ENCODE measurements around the gene ACOT12.

Gene ACOT12

GRCh38 chr5:81400375-81400774 is 6.4 kb upstream of the ACOT12 start:
- no peak for DNase-seq (ENCODE audit: low spot score)

DNA sequence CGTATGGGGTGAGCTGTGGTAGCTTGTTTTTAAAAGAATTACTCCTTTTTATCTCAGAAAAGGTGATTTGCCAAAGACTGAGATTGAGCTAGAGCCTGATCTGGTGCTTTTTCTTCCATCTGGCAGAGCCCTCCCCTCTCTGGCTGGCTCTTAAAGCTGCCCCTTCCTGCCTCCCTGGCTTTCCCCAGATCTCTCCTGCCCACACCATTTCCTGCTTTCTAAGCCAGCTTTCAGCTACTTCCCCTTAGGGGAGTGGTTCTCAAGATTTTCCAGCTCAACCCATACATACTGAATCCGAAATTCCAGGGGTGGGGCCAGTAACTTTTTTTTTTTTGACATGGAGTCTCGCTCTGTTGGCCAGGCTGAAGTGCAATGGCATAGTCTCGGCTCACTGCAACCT is 4.8 kb upstream of the ACOT12 start:
- no peak for DNase-seq (ENCODE audit: low spot score)

DNA sequence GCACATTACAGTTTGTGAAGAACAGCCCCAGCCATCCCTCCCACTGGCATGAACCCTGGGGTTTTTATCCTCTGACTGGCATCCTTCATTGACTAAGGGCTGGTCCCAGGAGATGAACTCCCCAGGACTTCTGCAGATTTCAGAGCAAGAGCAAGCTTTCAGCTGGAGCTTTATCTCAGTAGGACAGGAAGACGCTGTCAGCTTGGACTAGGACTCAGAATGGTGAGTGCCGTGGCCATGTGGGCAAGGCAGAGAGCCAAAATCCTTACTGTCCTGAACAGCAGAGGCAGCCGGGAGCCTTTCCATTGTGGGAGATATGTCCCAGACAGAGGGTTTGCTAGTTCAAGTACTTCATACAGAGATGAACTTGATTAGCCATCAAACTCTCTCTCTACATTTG is 3.2 kb upstream of the ACOT12 start:
- DNase-seq (ENCODE audit: low spot score), result no peak

GRCh38 chr5:81395262-81395661 is 1.3 kb upstream of the ACOT12 start:
- no peak for DNase-seq (ENCODE audit: low spot score)

DNA sequence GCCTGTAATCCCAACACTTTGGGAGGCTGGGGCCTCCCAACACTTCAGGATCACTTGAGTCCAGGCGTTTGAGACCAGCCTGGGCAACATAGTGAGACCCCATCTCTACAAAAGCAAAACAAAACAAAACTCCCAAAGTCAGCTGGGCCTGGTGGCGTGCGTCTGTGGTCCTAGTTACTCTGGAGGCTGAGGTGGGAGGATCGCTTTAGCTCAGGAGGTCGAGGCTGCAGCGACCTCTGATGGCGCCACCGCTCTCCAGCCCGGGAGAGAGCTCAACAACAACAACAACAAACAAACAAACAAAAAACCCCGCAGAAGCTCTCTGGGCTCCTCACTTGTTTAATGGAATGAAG is 528 bp downstream of the ACOT12 start:
- no peak for DNase-seq (ENCODE audit: low spot score)

- no peak for DNase-seq (ENCODE audit: low spot score)
Measured at GRCh38 chr5:81389025-81389424, 4.9 kb downstream of the ACOT12 start.

DNA sequence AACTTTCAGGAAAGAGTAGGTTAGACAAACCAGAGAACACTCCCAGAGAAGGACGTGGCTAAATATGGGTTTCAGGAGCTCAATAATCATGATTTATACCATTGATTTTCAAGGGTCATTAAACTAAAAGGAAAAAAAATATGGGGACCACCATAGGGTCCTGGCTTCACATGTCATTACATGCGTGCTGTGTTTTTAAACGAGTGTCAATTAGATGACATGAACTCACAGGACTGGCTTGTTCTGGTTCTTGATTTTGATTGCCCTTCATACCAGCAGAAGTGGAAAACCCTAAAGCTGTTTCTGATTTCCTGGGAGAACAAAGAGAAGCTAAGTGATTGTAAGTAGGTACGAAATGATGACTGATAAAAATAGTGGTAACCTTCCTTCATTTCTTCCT is 5.8 kb downstream of the ACOT12 start:
- DNase-seq (ENCODE audit: low spot score), result no peak

DNA sequence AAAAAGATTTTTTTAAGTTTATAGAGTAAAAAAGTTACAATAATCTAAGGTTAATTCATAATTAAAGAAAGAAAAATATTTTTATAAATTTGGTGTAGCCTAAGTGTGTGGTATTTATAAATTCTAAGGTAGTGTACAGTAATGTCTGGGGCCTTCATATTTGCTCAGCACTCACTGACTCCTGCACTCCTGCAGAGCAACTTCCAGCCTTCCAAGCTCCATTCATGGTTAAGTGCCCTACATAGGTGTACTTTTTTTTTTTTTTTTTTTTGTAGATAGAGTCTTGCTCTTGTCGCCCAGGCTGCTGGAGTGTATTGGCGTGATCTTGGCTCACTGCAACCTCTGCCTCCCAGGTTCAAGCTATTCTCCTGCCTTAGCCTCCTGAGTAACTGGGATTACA is 10.1 kb downstream of the ACOT12 start:
- DNase-seq (ENCODE audit: low spot score), result no peak

DNA sequence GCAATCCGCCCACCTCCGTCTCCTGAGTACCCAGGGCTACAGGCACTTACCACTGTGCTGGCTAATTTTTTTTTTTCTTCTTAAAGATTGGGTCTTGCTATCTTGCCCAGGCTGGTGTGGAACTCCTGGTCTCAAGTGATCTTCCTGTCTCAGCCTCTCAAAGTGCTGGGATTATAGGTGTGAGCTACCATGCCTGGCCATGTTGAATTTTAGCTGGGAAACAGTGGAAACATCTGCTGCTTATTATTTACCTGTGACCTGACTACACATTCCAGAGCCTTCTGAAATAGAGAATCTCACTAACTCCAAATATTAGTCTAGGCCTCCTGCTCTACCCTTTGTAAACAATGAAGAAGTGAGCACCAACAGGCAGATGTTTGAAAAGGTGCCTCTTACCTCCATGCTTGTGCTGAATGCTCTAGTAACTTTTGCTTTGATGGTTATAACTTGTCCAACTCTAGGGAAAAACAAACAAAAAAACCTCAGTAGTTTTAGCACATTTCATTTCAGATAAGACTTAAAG is 22.5 kb downstream of the ACOT12 start:
- DNase-seq (ENCODE audit: low spot score), result no peak

DNA sequence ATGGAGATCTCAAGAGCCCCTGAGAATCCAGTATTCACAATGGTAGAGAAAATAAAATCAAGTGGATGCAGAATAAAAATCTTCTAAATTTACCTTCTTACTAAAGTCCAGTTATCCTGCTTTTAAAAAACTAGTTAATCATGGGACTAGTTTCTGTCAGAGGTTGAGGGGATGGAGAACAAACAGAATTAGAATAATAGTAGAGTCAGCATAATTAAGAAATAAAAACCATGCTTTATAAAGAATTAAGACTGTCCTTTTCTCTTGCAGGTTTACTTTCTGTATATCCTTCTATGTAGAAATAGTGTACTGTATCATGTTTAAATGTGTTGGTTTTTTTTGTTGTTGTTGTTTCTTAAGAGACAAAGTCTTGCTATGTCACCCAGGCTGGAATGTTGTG is 23.0 kb downstream of the ACOT12 start:
- DNase-seq (ENCODE audit: low spot score), result no peak

GRCh38 chr5:81365541-81365940 is 28.4 kb downstream of the ACOT12 start:
- DNase-seq (ENCODE audit: low spot score), result no peak

GRCh38 chr5:81363093-81363871 is 30.7 kb downstream of the ACOT12 start:
- DNase-seq (ENCODE audit: low spot score), result no peak

DNA sequence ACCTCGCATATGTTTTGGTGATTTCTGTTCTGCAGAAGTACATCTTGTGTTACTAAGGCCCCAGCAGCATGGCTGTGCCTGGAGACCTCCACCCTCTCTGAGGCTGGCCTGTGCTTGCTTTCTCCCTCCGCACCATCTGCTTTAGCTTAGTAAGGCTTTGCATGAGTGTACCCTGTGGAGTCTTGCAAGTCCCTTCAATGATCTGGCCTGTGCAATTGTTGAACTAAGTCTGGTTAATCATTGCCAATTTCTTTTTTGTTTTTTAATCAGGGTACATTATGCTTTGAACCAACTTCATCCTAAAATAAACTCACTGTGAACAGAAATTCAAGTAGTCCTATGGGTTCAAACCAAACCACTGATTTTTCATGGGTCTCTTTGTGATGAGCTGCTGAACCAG is 32.3 kb downstream of the ACOT12 start:
- no peak for DNase-seq (ENCODE audit: low spot score)

DNA sequence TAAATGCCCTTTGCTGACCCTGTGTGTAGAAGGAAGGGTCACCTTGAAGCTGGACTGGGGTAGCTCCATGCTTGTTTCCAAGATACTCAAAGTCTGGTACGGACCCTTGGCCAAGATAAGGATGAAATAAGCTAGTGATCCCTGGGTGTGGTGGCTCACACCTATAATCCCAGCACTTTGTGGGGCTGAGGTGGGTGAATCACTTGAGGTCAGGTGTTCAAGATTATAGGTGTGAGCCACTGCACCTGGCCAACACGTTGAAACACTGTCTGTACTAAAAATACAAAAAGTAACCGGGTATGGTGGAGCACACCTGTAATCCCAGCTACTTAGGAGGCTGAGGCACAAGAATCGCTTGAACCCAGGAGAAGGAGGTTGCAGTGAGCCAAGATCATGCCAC is 33.3 kb downstream of the ACOT12 start:
- no peak for DNase-seq (ENCODE audit: low spot score)

- DNase-seq (ENCODE audit: low spot score), result no peak
Measured at GRCh38 chr5:81359881-81360280, 34.1 kb downstream of the ACOT12 start.

- peak; percentile 26 for DNase-seq (ENCODE audit: low spot score)
Measured at GRCh38 chr5:81359108-81359507, 34.8 kb downstream of the ACOT12 start.

GRCh38 chr5:81355291-81356251 is 38.4 kb downstream of the ACOT12 start:
- no peak for DNase-seq (ENCODE audit: low spot score)

- no peak for DNase-seq (ENCODE audit: low spot score)
Measured at GRCh38 chr5:81354093-81354492, 39.8 kb downstream of the ACOT12 start.

GRCh38 chr5:81353189-81353588 is 40.7 kb downstream of the ACOT12 start:
- DNase-seq (ENCODE audit: low spot score), result no peak

GRCh38 chr5:81350507-81350906 is 43.4 kb downstream of the ACOT12 start:
- DNase-seq (ENCODE audit: low spot score), result no peak

- DNase-seq (ENCODE audit: low spot score), result no peak
Measured at GRCh38 chr5:81349161-81349560, 44.8 kb downstream of the ACOT12 start.

DNA sequence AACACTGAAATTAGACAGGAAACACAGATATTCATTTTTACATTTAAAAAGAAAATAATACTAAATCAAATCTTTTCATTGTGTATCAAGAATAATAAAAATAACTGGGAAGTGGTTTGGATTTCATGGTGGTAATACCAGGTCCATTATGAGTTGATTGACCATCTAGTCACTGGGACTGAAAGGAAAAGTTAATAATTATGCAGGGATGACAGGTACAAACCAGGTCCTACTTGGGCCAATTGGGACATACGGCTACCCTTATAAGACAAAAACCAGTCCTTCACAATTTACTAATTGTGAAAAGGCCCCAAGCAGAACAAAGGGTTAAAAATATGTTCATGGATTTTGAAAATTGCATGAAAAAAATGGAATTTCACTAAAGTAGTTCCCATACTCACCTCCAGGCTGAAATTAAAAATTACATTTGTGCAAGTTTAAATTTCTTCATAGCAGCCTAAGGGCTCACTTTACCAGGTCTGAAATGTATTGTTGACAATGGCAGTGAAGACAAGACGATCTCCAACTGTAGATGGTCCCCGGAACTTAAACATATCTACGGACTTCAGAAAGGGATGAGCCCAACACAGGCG is 48.4 kb downstream of the ACOT12 start:
- DNase-seq (ENCODE audit: low spot score), result no peak

DNA sequence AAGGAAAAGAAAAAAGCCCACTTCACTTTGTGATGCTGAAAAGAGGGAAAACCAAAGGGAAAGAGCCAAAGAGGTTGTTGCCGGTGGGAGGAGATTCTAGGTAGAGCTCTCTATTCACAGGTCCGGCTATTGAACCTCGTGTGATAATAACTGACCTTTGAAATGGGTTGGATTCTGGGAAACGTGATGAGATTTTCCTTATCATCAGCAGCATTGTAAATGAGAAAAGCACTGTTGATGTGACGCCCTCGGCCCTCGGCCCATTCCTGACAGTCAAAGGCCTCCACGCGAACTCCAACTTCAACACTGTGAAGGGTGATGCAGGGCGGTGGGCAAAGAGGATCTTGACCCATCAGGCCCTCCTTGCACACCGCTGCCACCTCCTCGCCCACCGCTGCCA is 49.2 kb downstream of the ACOT12 start:
- DNase-seq (ENCODE audit: low spot score), result no peak
